DMS79 (cell line): ENCODE measurements around the gene LRRFIP1.
"Not testable (repeated sequence)": the region's sequence is repeated elsewhere in the genome, so short reads cannot be mapped to it uniquely, and the experiment has no call there.

Experiments
- DNase-seq: peaks from one replicate; lab custom pipeline; 2025; lab: John Stamatoyannopoulos, UW

LRRFIP1 gene

GRCh38 chr2:237662671-237663093 is 35.3 kb downstream of the LRRFIP1 start:
- DNase-seq: peak; percentile 81

GRCh38 chr2:237663517-237664110 is 36.2 kb downstream of the LRRFIP1 start:
- DNase-seq: no peak

GRCh38 chr2:237664151-237664550 is 36.8 kb downstream of the LRRFIP1 start:
- no peak for DNase-seq

- DNase-seq: no peak
Measured at GRCh38 chr2:237665713-237666143, 38.3 kb downstream of the LRRFIP1 start.

- DNase-seq: no peak
Measured at GRCh38 chr2:237666606-237667005, 39.2 kb downstream of the LRRFIP1 start.

GRCh38 chr2:237667050-237667576 is 39.7 kb downstream of the LRRFIP1 start:
- DNase-seq: not testable (repeated sequence)

- no peak for DNase-seq
Measured at GRCh38 chr2:237667893-237668292, 40.5 kb downstream of the LRRFIP1 start.

- DNase-seq: no peak
Measured at GRCh38 chr2:237668440-237668839, 41.1 kb downstream of the LRRFIP1 start.

GRCh38 chr2:237669283-237669627 is 41.9 kb downstream of the LRRFIP1 start:
- no peak for DNase-seq

GRCh38 chr2:237669628-237670392 is 42.4 kb downstream of the LRRFIP1 start:
- DNase-seq: peak; percentile 90

GRCh38 chr2:237670641-237671040 is 43.3 kb downstream of the LRRFIP1 start:
- no peak for DNase-seq

GRCh38 chr2:237671466-237672138 is 44.2 kb downstream of the LRRFIP1 start:
- DNase-seq: no peak

- no peak for DNase-seq
Measured at GRCh38 chr2:237672731-237673129, 45.3 kb downstream of the LRRFIP1 start.

- peak; percentile 55 for DNase-seq
Measured at GRCh38 chr2:237673130-237674001, 46.0 kb downstream of the LRRFIP1 start.

- peak; percentile 42 for DNase-seq
Measured at GRCh38 chr2:237674731-237675276, 47.4 kb downstream of the LRRFIP1 start.

- no peak for DNase-seq
Measured at GRCh38 chr2:237675316-237675715, 47.9 kb downstream of the LRRFIP1 start.

GRCh38 chr2:237680702-237681478 is 53.5 kb downstream of the LRRFIP1 start:
- DNase-seq: no peak

- no peak for DNase-seq
Measured at GRCh38 chr2:237682151-237682550, 54.8 kb downstream of the LRRFIP1 start.

GRCh38 chr2:237682856-237683670 is 55.7 kb downstream of the LRRFIP1 start:
- no peak for DNase-seq

- no peak for DNase-seq
Measured at GRCh38 chr2:237685408-237685807, 58.0 kb downstream of the LRRFIP1 start.
